Stimulated activated naive B cell treated with anti-CD40 and anti-IgM and Interleukin-4, amounts not matched to agents 10 μg/mL and 1 μg/mL and 100 μg/mL, for 72 hours (primary cell): ENCODE measurements around the gene GNRH2.

Source experiments
- ATAC-seq, 2 donors: fragments of 150-1000 bp; cut with Tn5 transposase; replicated peaks; 2 replicates each; pipeline ENCODE4 v1.10.0; 2021; ENCODE audit warnings: moderate library complexity in 1 of 2
- DNase-seq: peaks from one replicate; pipeline ENCODE4 v3.0.0; 2021
- H3K27ac Mint-ChIP-seq: one replicate; pipeline ENCODE4 v1.8.0; 2022; ENCODE audit warnings: mild to moderate bottlenecking, mixed read lengths
- H3K27me3 Mint-ChIP-seq, 2 donors: one replicate each; pipeline ENCODE4 v1.8.0; 2022; ENCODE audit warnings: mixed read lengths in 2 of 2
- H3K36me3 Mint-ChIP-seq, 2 donors: one replicate each; pipeline ENCODE4 v1.8.0; 2022; ENCODE audit warnings: mixed read lengths in 2 of 2, mild to moderate bottlenecking in 1 of 2
- H3K4me1 Mint-ChIP-seq, 2 donors: one replicate each; pipeline ENCODE4 v1.8.0; 2022; ENCODE audit warnings: mixed read lengths in 2 of 2, mild to moderate bottlenecking in 1 of 2
- H3K4me3 Mint-ChIP-seq, 2 donors: one replicate each; pipeline ENCODE4 v1.8.0; 2022; ENCODE audit warnings: mild to moderate bottlenecking in 2 of 2, mixed read lengths in 2 of 2, moderate library complexity in 1 of 2
- H3K9me3 Mint-ChIP-seq, 2 donors: one replicate each; pipeline ENCODE4 v1.8.0; 2022; ENCODE audit warnings: mixed read lengths in 2 of 2, mild to moderate bottlenecking in 1 of 2

GNRH2 gene

DNA sequence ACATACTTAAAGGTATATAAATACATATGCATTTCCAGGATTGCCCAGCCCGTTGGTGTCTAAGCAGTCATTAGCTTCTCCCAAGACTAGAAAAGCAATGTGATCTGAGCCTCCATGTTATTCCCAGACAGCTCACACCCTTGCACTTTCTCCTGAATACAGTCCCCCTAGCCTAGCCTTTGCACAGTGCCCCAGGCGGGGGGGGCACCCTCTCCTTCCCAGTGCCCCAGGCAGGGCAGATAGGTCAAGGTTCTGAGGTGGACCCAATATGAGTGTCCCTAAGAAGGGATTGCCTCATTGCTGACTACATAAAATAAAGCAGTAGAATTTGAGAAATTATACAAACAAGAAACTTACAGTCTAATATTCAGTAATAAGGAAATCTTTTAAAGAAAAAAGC, 15.4 kb upstream of the GNRH2 start:
- DNase-seq (no peak), ATAC-seq (no peak)
- no peak overlapping the region for H3K27ac Mint-ChIP-seq
- no peak overlapping the region for H3K4me3 Mint-ChIP-seq
- no peaks in the 10 kb centered on the region for H3K9me3 Mint-ChIP-seq
- H3K36me3 Mint-ChIP-seq, result peaks cover 36 to 51% of the 10 kb centered on the region in 2 donors
- peaks cover 0 to 5% of the 10 kb centered on the region in 2 donors for H3K4me1 Mint-ChIP-seq
- no peaks in the 10 kb centered on the region for H3K27me3 Mint-ChIP-seq

DNA sequence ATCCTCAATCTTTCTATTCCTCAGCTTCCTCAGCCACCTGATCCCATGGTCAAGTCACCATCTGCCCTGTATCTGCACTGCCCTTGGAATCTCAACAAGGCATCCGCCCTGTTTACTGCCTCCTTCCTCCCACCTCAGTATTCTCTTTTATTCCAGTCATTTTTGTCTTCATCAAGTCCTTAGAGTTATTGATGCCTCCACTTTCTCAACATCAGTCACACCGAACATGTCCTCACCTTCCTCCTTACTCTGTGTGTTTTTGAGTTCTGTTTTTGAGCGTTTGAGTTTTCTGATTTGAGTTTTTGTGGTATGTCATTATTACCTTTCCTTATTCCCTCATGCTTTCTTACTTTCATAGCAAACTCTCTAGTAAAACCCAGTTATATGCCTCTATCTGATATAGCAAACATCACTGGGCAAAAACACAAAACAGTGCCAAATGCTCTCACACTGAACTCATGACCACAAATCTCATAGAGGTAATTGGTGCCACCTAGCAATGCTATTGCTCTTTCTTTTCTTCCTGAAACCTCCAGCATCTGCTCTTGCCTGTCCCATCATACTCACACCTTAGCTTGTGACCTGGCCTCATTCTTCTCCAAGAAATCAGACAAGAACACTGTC, 11.8 kb upstream of the GNRH2 start:
- Mint-ChIP-seq H3K9me3 (no peaks in the 10 kb centered on the region), H3K27ac (no peak overlapping the region), H3K27me3 (no peaks in the 10 kb centered on the region), H3K4me1 (peaks cover 0 to 3% of the 10 kb centered on the region in 2 donors), H3K36me3 (peaks cover 27 to 48% of the 10 kb centered on the region in 2 donors), H3K4me3 (no peak overlapping the region)
- ATAC-seq (no peak), DNase-seq (no peak)

DNA sequence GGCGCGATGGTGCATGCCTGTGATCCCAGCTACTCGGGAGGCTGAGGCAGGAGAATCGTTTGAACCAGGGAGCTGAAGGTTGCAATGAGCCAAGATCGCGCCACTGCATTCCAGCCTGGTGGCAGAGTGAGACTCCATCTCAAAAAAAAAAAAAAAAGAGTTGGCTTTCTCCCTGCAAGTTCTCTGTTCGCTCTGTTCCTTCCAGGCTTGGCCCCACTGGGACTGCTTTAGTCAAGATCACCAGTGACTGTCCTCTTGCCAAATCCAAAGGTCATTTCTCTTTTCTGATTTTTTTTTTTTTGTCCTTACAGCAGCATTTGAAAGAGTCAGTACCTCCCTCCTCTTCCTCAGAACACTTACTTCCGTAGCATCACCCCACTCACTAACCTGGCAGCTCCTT, 10.8 kb upstream of the GNRH2 start:
- H3K4me1 Mint-ChIP-seq, result no peaks in the 10 kb centered on the region
- no peak overlapping the region for H3K27ac Mint-ChIP-seq
- DNase-seq, result no peak
- ATAC-seq, result no peak
- H3K9me3 Mint-ChIP-seq, result no peaks in the 10 kb centered on the region
- H3K36me3 Mint-ChIP-seq, result peaks cover 21 to 38% of the 10 kb centered on the region in 2 donors
- H3K27me3 Mint-ChIP-seq, result no peaks in the 10 kb centered on the region
- no peak overlapping the region for H3K4me3 Mint-ChIP-seq

DNA sequence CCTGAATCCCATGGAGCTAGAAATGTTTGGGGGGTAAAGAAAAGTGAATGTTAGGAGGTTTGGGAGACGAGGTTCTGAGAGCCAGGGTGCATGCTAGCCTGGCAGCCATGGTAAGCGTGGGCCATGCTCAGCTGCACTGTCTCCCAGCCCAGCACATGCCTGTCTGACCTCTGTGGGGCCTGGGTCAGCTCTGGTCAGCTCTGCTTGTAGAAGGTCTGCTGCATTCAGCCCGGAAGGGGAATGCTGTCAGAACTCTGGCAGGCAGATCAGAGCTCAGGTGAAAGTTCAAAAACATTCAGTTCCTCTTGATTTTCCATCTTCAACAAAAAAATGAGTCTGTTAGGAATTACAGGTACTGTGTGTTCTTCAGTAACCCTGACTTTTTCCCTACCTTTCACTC, 5.8 kb upstream of the GNRH2 start:
- Mint-ChIP-seq H3K27me3 (no peaks in the 10 kb centered on the region), H3K36me3 (peaks cover 24 to 49% of the 10 kb centered on the region in 2 donors), H3K4me3 (no peak overlapping the region), H3K4me1 (peaks cover 0 to 2% of the 10 kb centered on the region in 2 donors), H3K27ac (no peak overlapping the region), H3K9me3 (no peaks in the 10 kb centered on the region)
- ATAC-seq (no peak), DNase-seq (no peak)

DNA sequence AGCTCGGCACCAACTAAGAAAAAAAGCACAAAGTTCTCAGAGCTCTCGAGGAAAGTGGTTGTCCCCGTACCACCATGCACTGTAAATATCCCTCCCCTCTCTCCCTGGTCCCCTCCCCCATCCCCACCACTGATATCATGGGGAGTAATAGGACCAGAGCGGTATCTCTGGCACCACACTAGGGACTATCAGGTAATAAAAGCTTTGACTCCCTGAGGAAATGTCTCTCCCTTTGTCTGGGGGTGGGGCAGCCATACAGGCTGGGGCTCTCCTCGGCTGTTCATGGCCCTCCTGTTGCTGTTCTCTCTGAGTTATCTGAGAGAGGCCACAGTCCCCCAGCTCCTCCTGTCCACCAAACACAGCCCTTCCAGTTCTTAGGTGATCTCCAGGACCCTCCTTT, 5.0 kb upstream of the GNRH2 start:
- peaks cover 24 to 49% of the 10 kb centered on the region in 2 donors for H3K36me3 Mint-ChIP-seq
- no peak for ATAC-seq

DNA sequence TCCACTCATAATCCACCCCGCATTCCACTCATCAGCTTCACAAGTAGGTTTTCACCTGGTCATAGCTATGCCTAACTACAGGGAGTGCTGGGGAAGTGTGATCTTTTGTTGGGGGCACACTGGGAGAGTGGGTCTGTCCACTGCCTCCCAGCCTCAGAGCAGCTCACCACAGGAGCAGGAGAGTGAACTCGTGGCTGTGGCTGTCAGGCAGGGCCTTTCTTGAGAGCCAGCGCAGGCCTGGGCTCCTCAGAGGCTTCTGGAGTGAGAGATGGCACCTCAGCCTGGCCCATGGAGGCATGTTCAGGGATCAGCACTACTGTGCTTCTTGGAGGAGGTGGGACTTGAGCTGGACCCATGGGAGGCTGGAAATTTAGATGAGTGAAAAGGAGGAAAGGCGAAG, 4.0 kb upstream of the GNRH2 start:
- no peak for DNase-seq
- Mint-ChIP-seq H3K36me3 (peaks cover 24 to 49% of the 10 kb centered on the region in 2 donors), H3K4me3 (no peak overlapping the region), H3K27ac (no peak overlapping the region), H3K27me3 (no peaks in the 10 kb centered on the region), H3K4me1 (peaks cover 2 to 4% of the 10 kb centered on the region in 2 donors), H3K9me3 (no peaks in the 10 kb centered on the region)
- no peak for ATAC-seq

More for the DNA sequence above, 5.0 kb upstream of the GNRH2 start:
- H3K4me3 Mint-ChIP-seq, result no peak overlapping the region
- H3K9me3 Mint-ChIP-seq, result no peaks in the 10 kb centered on the region
- H3K27ac Mint-ChIP-seq, result peak overlapping the region; percentile 16
- no peaks in the 10 kb centered on the region for H3K27me3 Mint-ChIP-seq
- DNase-seq, result no peak
- peaks cover 0 to 2% of the 10 kb centered on the region in 2 donors for H3K4me1 Mint-ChIP-seq

DNA sequence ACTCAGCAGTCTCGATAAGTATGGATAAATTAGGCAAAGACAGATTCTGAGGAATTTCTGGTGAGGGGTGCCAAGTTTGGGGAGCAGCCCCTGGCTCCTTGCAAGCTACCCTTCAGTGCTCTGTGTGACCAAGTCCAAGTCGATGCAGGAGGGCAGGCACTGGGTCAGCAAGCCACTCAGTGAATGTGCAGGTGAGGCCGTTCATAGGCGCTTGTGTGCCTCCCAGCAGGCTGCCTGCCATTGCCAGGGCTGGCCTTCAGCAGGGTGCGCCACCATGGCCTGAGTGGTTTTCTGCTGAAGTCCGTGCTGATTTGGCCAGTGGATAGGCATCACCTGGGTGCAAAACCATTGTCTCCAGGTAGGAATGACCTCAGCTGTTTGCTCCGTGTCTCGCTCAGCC, 3.3 kb upstream of the GNRH2 start:
- H3K27ac Mint-ChIP-seq, result peak overlapping the region; percentile 26
- no peaks in the 10 kb centered on the region for H3K9me3 Mint-ChIP-seq
- peaks cover 21 to 45% of the 10 kb centered on the region in 2 donors for H3K36me3 Mint-ChIP-seq
- DNase-seq, result no peak
- ATAC-seq, result no peak
- H3K27me3 Mint-ChIP-seq, result no peaks in the 10 kb centered on the region
- no peak overlapping the region for H3K4me3 Mint-ChIP-seq
- peaks cover 4 to 8% of the 10 kb centered on the region in 2 donors for H3K4me1 Mint-ChIP-seq

GRCh38 chr20:3041854-3042409, 1.5 kb upstream of the GNRH2 start:
- Mint-ChIP-seq H3K27me3 (no peaks in the 10 kb centered on the region), H3K27ac (peak overlapping the region; percentile 37), H3K4me1 (peaks cover 11 to 21% of the 10 kb centered on the region in 2 donors), H3K9me3 (no peaks in the 10 kb centered on the region), H3K36me3 (peaks cover 18 to 35% of the 10 kb centered on the region in 2 donors), H3K4me3 (no peak overlapping the region)
- no peak for DNase-seq
- no peak for ATAC-seq

- Mint-ChIP-seq H3K27ac (no peak overlapping the region), H3K9me3 (no peaks in the 10 kb centered on the region), H3K36me3 (peaks cover 17 to 36% of the 10 kb centered on the region in 2 donors), H3K4me1 (peaks cover 13 to 28% of the 10 kb centered on the region in 2 donors), H3K4me3 (no peak overlapping the region), H3K27me3 (no peaks in the 10 kb centered on the region)
- no peak for DNase-seq
- no peak for ATAC-seq
These were observed 797 bp upstream of the GNRH2 start for GRCh38 chr20:3042625-3043024.

DNA sequence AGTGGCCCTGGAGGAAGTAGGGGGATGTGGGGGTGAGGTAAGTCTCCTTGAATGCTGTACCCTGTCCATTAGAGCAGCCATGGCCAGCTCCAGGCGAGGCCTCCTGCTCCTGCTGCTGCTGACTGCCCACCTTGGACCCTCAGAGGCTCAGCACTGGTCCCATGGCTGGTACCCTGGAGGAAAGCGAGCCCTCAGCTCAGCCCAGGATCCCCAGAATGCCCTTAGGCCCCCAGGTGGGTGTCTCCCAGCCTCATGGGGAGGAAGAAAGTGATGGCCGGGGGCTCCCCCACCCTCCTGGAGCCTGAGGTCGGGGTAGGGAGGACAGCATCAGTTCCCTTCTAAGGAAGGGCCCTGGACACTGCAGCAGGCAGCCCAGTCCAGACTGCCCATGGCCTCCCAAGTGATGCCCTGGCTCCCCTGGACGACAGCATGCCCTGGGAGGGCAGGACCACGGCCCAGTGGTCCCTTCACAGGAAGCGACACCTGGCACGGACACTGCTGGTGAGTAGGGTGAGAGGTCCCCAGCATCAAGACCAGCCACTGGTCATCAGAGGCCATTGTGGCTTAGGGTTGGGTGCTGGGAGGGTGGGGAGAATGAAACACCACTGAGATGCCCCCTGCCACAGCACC, 1.0 kb downstream of the GNRH2 start:
- no peak for ATAC-seq
- Mint-ChIP-seq H3K27me3 (no peaks in the 10 kb centered on the region), H3K36me3 (peaks cover 21 to 33% of the 10 kb centered on the region in 2 donors), H3K4me1 (peaks cover 16 to 38% of the 10 kb centered on the region in 2 donors), H3K27ac (no peak overlapping the region), H3K4me3 (peak overlapping the region; percentile 43 to 94), H3K9me3 (no peaks in the 10 kb centered on the region)
- no peak for DNase-seq

GRCh38 chr20:3045042-3045815, 1.8 kb downstream of the GNRH2 start:
- peak overlapping the region; percentile 86 to 94 for H3K4me3 Mint-ChIP-seq
- H3K27ac Mint-ChIP-seq, result peak overlapping the region; percentile 95
- H3K27me3 Mint-ChIP-seq, result no peaks in the 10 kb centered on the region
- DNase-seq (peak; percentile 75), ATAC-seq (peak; percentile 68 to 73)
- peaks cover 28 to 36% of the 10 kb centered on the region in 2 donors for H3K36me3 Mint-ChIP-seq
- H3K4me1 Mint-ChIP-seq, result peaks cover 16 to 38% of the 10 kb centered on the region in 2 donors
- H3K9me3 Mint-ChIP-seq, result no peaks in the 10 kb centered on the region

DNA sequence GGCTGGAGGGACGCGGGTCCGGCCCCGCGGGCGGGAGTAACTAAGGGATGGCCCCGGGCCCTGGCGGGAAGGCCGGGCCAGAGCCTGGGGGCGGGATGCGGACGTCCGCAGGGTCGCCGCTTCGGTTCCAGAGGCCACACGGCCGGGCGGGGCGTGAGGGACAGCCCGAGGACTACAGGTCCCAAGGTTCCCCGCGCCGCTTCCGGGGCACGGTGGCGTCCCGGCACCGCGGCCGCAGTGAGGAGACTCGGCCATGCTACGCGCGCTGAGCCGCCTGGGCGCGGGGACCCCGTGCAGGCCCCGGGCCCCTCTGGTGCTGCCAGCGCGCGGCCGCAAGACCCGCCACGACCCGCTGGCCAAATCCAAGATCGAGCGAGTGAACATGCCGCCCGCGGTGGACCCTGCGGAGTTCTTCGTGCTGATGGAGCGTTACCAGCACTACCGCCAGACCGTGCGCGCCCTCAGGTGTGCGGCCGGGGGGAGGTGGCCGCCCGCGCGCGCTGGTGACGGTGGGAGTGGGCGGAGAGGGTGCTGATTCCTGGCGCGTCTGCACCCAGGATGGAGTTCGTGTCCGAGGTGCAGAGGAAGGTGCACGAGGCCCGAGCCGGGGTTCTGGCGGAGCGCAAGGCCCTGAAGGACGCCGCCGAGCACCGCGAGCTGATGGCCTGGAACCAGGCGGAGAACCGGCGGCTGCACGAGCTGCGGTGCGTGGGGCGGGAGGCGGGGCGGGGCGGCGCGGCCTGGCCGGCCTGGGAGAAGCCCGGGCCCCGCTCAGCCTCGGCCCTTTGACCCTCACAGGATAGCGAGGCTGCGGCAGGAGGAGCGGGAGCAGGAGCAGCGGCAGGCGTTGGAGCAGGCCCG, 2.6 kb downstream of the GNRH2 start, which contains the start of gene MRPS26:
MRPS26 (plus strand) TSS at position 237 of the 861 bp plus-strand sequence; CDS start at position 254, 17 bp downstream.
- H3K27ac Mint-ChIP-seq, result peak within 1 kb of the TSS; percentile 95
- peak; percentile 84 for DNase-seq
- H3K9me3 Mint-ChIP-seq, result no peaks in the 10 kb centered on the region
- H3K4me1 Mint-ChIP-seq, result peaks cover 16 to 38% of the 10 kb centered on the region in 2 donors
- H3K27me3 Mint-ChIP-seq, result no peaks in the 10 kb centered on the region
- peak within 1 kb of the TSS; percentile 86 to 94 for H3K4me3 Mint-ChIP-seq
- ATAC-seq, result peak; percentile 93 to 95
- H3K36me3 Mint-ChIP-seq, result peaks cover 24 to 35% of the 10 kb centered on the region in 2 donors

GRCh38 chr20:3046677-3047462, 3.4 kb downstream of the GNRH2 start:
- H3K27ac Mint-ChIP-seq, result peak overlapping the region; percentile 89
- no peaks in the 10 kb centered on the region for H3K27me3 Mint-ChIP-seq
- DNase-seq (no peak), ATAC-seq (no peak)
- no peaks in the 10 kb centered on the region for H3K9me3 Mint-ChIP-seq
- H3K4me1 Mint-ChIP-seq, result peaks cover 14 to 38% of the 10 kb centered on the region in 2 donors
- peak overlapping the region; percentile 86 to 94 for H3K4me3 Mint-ChIP-seq
- H3K36me3 Mint-ChIP-seq, result peaks cover 24 to 30% of the 10 kb centered on the region in 2 donors
